HG03196 (cell line): ENCODE data around the gene KHK.
"Not testable (repeated sequence)": the region's sequence is repeated elsewhere in the genome, so short reads cannot be mapped to it uniquely, and the experiment has no call there.

Source experiments
- ATAC-seq: cut with Tn5 transposase; IDR thresholded peaks from one replicate; pipeline ENCODE4 v1.9.1; 2021; ENCODE audit not compliant: unreplicated experiment

Gene KHK

GRCh38 chr2:27059141-27059820 is 27.3 kb upstream of the KHK start:
- ATAC-seq: no peak

DNA sequence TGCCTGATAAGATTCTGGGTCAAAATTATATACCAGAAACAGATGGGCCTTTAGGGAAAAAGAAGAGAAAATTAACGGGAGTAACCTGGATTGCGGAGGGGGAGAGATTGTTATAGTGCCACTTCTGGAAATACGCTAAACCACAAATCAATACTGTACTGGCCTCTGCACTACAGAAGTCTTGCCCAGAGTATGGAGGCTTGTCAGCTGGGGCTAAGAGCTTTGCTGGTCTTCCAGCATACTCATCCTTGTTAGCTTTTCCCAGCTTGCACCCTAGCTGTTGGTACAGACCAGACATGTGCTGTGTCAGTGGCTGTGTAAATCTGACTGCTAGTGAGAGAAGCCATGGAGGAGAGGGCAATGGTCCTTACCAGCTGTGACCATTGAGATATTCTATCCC is 26.2 kb upstream of the KHK start:
- no peak for ATAC-seq

GRCh38 chr2:27065128-27065527 is 21.4 kb upstream of the KHK start:
- no peak for ATAC-seq

DNA sequence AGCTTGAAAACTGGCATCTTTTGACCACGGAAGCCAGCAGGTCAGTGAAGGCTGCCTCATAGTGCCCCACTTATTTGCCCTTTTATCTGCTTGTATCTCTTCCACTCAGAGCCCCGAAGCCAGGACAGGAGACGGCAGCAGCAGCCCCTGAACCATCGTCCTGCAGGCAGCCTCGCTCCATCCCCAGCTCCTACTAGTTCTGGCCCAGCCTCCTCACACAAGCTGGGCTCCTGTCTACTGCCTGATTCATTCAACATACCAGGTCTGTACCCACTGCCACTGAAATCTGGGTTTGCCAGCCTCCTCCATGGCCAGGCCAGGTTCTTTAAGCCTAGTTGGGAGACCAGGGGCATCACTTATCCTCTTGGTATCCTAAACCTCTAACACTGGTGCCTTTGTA is 19.2 kb upstream of the KHK start:
- no peak for ATAC-seq

- ATAC-seq: no peak
Measured at GRCh38 chr2:27069436-27069835, 17.1 kb upstream of the KHK start.

DNA sequence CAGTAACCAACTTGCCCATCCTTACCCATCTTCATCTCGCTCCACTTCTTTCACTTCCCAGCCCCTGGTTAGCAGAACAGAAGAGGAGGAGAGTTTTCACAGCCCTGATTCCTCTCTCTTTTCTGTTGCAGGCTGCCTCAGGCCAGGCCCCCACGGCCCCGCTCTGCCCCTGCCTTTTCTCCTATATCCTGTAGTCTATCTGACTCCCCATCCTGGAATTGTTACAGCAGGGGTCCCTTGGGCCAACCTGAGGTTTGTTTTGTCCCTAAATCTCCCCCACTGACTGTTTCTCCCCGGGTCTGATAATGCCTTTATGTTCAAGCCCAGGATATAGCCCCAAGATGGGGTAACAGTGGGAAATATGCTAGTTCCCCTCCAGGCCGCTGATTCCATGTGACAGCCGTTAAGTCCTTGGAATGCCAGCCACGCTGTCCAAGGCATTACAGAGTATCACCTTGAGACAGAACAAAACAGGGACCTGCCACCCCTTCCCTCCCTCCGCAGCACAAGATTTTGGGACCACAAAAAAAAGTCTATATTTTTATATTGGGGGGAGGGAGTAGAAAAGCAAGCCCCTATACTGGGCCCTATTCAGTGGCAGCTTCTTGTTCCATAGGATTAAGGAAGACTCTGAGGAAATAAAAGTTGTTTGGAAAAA is 16.5 kb upstream of the KHK start:
- ATAC-seq: no peak

- peak; percentile 4 for ATAC-seq
Measured at GRCh38 chr2:27070653-27071276, 15.8 kb upstream of the KHK start.

GRCh38 chr2:27071277-27071989 is 15.1 kb upstream of the KHK start, which contains the start of gene OST4:
Gene OST4 (minus strand): TSS chr2:27071654.
- peak; percentile 85 for ATAC-seq

DNA sequence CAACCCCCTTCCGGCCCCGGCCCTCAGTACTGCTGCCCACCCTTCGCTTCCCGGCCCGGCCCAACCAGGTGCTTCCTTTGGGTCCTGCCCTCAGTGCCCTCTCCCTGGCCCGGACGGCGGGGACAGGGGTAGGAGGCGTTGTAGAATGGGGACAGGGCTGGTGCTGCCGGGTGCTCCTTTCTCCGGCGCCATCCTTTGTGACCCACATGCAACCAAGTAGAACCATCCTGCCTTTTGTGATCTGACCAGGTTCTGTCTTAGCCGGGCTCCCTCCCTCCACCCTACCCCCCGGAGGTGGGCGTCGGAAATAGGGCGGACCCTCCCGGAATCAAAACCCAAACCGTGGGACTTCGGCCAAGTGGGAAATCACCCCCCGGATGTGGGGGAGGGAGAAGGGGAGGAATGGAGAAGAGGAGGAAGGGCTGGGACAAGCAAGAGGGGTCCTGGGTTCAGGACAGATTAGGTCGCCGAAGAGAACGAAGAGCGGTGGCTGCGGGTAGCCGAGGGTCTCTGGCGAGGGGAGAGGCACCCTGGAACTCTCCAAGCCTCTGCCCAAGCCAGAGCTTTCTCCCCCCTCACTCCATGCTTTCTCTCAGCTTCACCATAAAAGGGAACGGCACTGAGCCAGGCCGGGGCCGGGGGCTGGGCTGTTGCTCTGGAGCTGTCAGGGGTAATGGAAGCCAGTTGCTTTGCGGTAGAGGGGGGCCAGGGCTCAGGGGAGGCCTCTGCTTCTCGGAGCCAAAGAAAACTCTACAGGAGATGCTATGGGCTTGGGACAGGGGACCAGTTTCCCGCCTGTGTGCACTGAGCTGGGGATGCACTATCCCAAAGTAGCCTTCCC is 14.4 kb upstream of the KHK start:
- peak; percentile 5 for ATAC-seq

GRCh38 chr2:27072920-27073319 is 13.7 kb upstream of the KHK start:
- ATAC-seq: no peak

GRCh38 chr2:27073782-27074181 is 12.8 kb upstream of the KHK start:
- no peak for ATAC-seq

GRCh38 chr2:27074738-27075565 is 11.6 kb upstream of the KHK start:
- ATAC-seq: no peak

DNA sequence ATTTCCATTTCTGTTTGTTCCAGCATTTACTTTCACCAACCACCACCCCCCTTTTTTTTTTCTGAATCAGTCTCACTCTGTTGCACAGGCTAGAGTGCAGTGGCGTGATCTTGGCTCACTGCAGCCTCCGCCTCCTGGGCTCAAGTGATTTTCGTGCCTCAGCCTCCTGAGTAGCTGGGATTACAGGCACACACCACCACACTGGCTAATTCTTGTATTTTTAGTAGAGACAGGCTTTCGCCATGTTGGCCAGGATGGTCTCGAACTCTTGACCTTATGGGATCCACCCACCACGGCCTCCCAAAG is 11.1 kb upstream of the KHK start:
- not testable (repeated sequence) for ATAC-seq

GRCh38 chr2:27076323-27076722 is 10.2 kb upstream of the KHK start:
- ATAC-seq: no peak

- ATAC-seq: no peak
Measured at GRCh38 chr2:27077231-27077630, 9.3 kb upstream of the KHK start.

GRCh38 chr2:27078267-27079194 is 8.0 kb upstream of the KHK start, which contains the start of gene EMILIN1:
Gene EMILIN1 (plus strand): TSS chr2:27078615. CDS start chr2:27079066, 451 bp downstream.
- ATAC-seq: no peak

GRCh38 chr2:27079233-27080139 is 7.1 kb upstream of the KHK start:
- no peak for ATAC-seq

GRCh38 chr2:27080140-27080469 is 6.5 kb upstream of the KHK start:
- no peak for ATAC-seq
